GM12878 (cell line): ENCODE measurements around the gene BSND. TPM values are rescaled to one million over a fixed set of nuclear protein-coding genes. Genes with fewer than 3 reads are reported as not detected.

Experiments used
- ATAC-seq: fragments of 200-7000 bp; cut with Tn5 transposase; 3 replicates; pipeline ENCODE4 v1.9.1; 2020; ENCODE audit warnings: mild to moderate bottlenecking, moderate library complexity
- BruUV-seq: library from RNA; stranded (reverse); fragments of 400-500 nt; replicated peaks from 2 replicates; lab custom pipeline; 2021; lab: Mats Ljungman, UMichigan
- CTCF ChIA-PET: fragments of 300-600 bp; sonication (Branson Sonifier 250); formaldehyde crosslinking; extraction: SDS; loops from one replicate; lab custom pipeline; 2021; ENCODE audit warnings: inconsistent platforms; lab: Yijun Ruan, JAX
- POLR2A ChIA-PET: fragments of 350-600 bp; formaldehyde crosslinking; extraction: SDS; loops from one replicate; lab custom pipeline; 2021; ENCODE audit warnings: inconsistent platforms; lab: Charles Lee
- RAD21 ChIA-PET: fragments of 300-600 bp; sonication (Branson Sonifier 250); formaldehyde crosslinking; loops from one replicate; lab custom pipeline; 2023; ENCODE audit warnings: antibody characterized with exemption; ENCODE audit not compliant: unreplicated experiment; lab: Charles Lee
- SMC1A ChIA-PET: fragments of 300-600 bp; sonication (Branson Sonifier 250); formaldehyde crosslinking; loops from one replicate; lab custom pipeline; 2023; ENCODE audit not compliant: unreplicated experiment, uncharacterized antibody; lab: Charles Lee
- DNase-seq: peaks from one replicate; pipeline ENCODE4 v3.0.0-alpha.2; 2011; ENCODE audit warnings: low read depth, low spot score
- FAIRE-seq: peaks from 3 replicates; lab custom pipeline; 2011; peaks lifted over from hg19 to GRCh38; lab: Jason Lieb, UNC
- H2AFZ ChIP-seq: 2 replicates; pipeline ENCODE4 v1.6.0; 2011; ENCODE audit warnings: low read depth, low read length, control low read depth; ENCODE audit not compliant: control insufficient read depth
- H3K27ac ChIP-seq: 2 replicates; pipeline ENCODE4 v1.5.1; 2011; ENCODE audit warnings: control low read depth; ENCODE audit not compliant: control insufficient read depth, insufficient read depth
- H3K27me3 ChIP-seq, 2 experiments: replicated peaks in 1 of 2; 2 replicates each; pipeline versions ENCODE4 v1.6.0 to v1.6.1; 2011; ENCODE audit warnings: low read length in 1 of 2; ENCODE audit not compliant: control insufficient read depth in 2 of 2, insufficient read depth in 2 of 2
- H3K36me3 ChIP-seq, 2 experiments: 2 replicates each; pipeline ENCODE4 v1.5.1; 2011; ENCODE audit warnings: low read length in 1 of 2; ENCODE audit not compliant: control insufficient read depth in 2 of 2, insufficient read depth in 2 of 2
- H3K4me1 ChIP-seq: 2 replicates; pipeline ENCODE4 v1.6.1; 2011; ENCODE audit warnings: mild to moderate bottlenecking, low read length, moderate library complexity, mixed read lengths; ENCODE audit not compliant: control insufficient read depth, insufficient read depth
- H3K4me2 ChIP-seq: 2 replicates; pipeline ENCODE4 v1.6.0; 2011; ENCODE audit warnings: control low read depth; ENCODE audit not compliant: control insufficient read depth, insufficient read depth
- H3K4me3 ChIP-seq: fragments of 200-600 bp; sonication (generic); 2 replicates; pipeline ENCODE4 v1.5.1; 2016
- H3K79me2 ChIP-seq: 2 replicates; pipeline ENCODE4 v1.6.0; 2011; ENCODE audit warnings: low read length; ENCODE audit not compliant: control insufficient read depth, insufficient read depth
- H3K9ac ChIP-seq: 2 replicates; pipeline ENCODE4 v1.8.0; 2011; ENCODE audit warnings: low read length, control low read depth, mixed read lengths; ENCODE audit not compliant: control insufficient read depth, insufficient read depth
- H3K9me3 ChIP-seq: replicated peaks from 3 replicates; pipeline ENCODE4 v1.5.1; 2011; ENCODE audit warnings: mild to moderate bottlenecking, low read length; ENCODE audit not compliant: control insufficient read depth, insufficient read depth
- H4K20me1 ChIP-seq: 2 replicates; pipeline ENCODE4 v1.6.0; 2011; ENCODE audit not compliant: control insufficient read depth, insufficient read depth
- CBFB ChIP-seq: IDR thresholded peaks from 2 replicates; pipeline ENCODE4 v1.6.1; 2016; ENCODE audit warnings: antibody characterized with exemption, low read depth
- CEBPB ChIP-seq, 2 experiments: fragments of 150-350 bp in 1 of 2; IDR thresholded peaks; 2 replicates each; pipeline ENCODE4 v1.6.1; 2012 to 2014; ENCODE audit warnings: low read depth in 2 of 2, low read length in 2 of 2, borderline replicate concordance in 1 of 2, inconsistent platforms in 1 of 2
- EGR1 ChIP-seq, 2 experiments: IDR thresholded peaks; 1 replicate in 1 of 2; 2 replicates in 1 of 2; pipeline ENCODE4 v1.6.1; 2011 to 2012; ENCODE audit warnings: low read depth in 2 of 2, low read length in 2 of 2, borderline replicate concordance in 1 of 2, mild to moderate bottlenecking in 1 of 2, moderate library complexity in 1 of 2
- ETV6 ChIP-seq, 2 experiments: fragments of 450-650 bp in 1 of 2; IDR thresholded peaks in 1 of 2; conservative IDR thresholded peaks in 1 of 2; 2 replicates each; pipeline ENCODE4 v1.6.1; 2014; ENCODE audit warnings: antibody characterized with exemption in 1 of 2, borderline replicate concordance in 1 of 2, low read depth in 1 of 2, mild to moderate bottlenecking in 1 of 2, moderate library complexity in 1 of 2
- HDAC2 ChIP-seq: fragments of 200-600 bp; sonication (generic); IDR thresholded peaks from 2 replicates; pipeline ENCODE4 v1.6.1; 2017
- IKZF2 ChIP-seq, 2 experiments: fragments of 450-650 bp; IDR thresholded peaks; 2 replicates each; pipeline ENCODE4 v1.6.1; 2017; ENCODE audit warnings: mild to moderate bottlenecking in 2 of 2, moderate library complexity in 2 of 2
- MYB ChIP-seq: fragments of 150-350 bp; IDR thresholded peaks from 2 replicates; pipeline ENCODE4 v1.6.1; 2014; ENCODE audit warnings: mild to moderate bottlenecking, low read depth, low read length, borderline replicate concordance
- NR2C2 ChIP-seq: IDR thresholded peaks from 2 replicates; pipeline ENCODE4 v1.6.1; 2011; ENCODE audit warnings: borderline replicate concordance, low read depth; ENCODE audit not compliant: control insufficient read depth, insufficient read length
- PAX8 ChIP-seq: fragments of 450-650 bp; IDR thresholded peaks from 2 replicates; pipeline ENCODE4 v1.6.1; 2017; ENCODE audit warnings: mild to moderate bottlenecking, moderate library complexity
- POLR2A ChIP-seq: IDR thresholded peaks from 2 replicates; pipeline ENCODE4 v1.6.1; 2011; ENCODE audit warnings: low read depth, mild to moderate bottlenecking, low read length
- RELA ChIP-seq: fragments of 450-650 bp; IDR thresholded peaks from 2 replicates; pipeline ENCODE4 v1.8.0; 2014; ENCODE audit warnings: borderline replicate concordance; ENCODE audit not compliant: partially characterized antibody
- TCF3 ChIP-seq: IDR thresholded peaks from 2 replicates; pipeline ENCODE4 v1.6.1; 2012; ENCODE audit warnings: low read depth, mild to moderate bottlenecking, low read length, borderline replicate concordance; ENCODE audit not compliant: insufficient read depth
- WGBS: methylation state at CpG from one replicate; pipeline ENCODE4 v1.1.6; 2016; ENCODE audit warnings: low lambda C conversion rate; ENCODE audit not compliant: insufficient replicate concordance, insufficient coverage; ENCODE audit errors: missing lambda C conversion rate; 5-methylcytosine and 5-hydroxymethylcytosine counted together
- in situ Hi-C: fragments of 300-500 bp; cut with MboI; formaldehyde crosslinking; loops from 9 replicates; pipeline ENCODE4 v1.14.3; 2018; ENCODE audit warnings: mixed read lengths
- intact Hi-C: fragments of 100-400 bp; cut with micrococcal nuclease; formaldehyde crosslinking; loops from one replicate; pipeline ENCODE4 v1.14.2; 2022; ENCODE audit not compliant: unreplicated experiment
- polyA plus RNA-seq, 11 experiments: library from polyadenylated mRNA; depleted of rRNA in 4 of 11; unstranded in 6 of 11; stranded (reverse) in 5 of 11; fragments of >200 nt; fragmentation: Nextera tagmentation in 4 of 11; fragmentation: Illumina TruSeq in 1 of 11; extraction: Ambion mirVana in 4 of 11; extraction: Trizol in 1 of 11; gene quantifications; 1 replicate in 1 of 11; 2 replicates in 10 of 11; pipeline versions ENCODE4 v1.2.1 to v1.2.3, GENCODE V29; 2011 to 2016; ENCODE audit warnings: inconsistent platforms in 2 of 11, missing spikeins in 2 of 11, low read depth in 1 of 11
- total RNA-seq, 4 experiments: library from RNA; depleted of rRNA in 3 of 4; stranded (reverse); fragments of >200 nt in 3 of 4; fragmentation: Illumina TruSeq in 1 of 4; extraction: Trizol in 1 of 4; gene quantifications; 2 replicates each; pipeline versions ENCODE4 v1.2.1 to v1.2.3, GENCODE V29; 2013 to 2021
- TF ChIP-seq, protein P1 (sequence below): fragments of 450-650 bp; IDR thresholded peaks from 2 replicates; pipeline ENCODE4 v1.6.1; 2018; ENCODE audit warnings: mild to moderate bottlenecking, low read depth, moderate library complexity; ENCODE audit not compliant: partially characterized antibody

The BSND gene
- total and polyA plus RNA-seq, 10 of the 15 experiments (the other 5 are each of a cell fraction or from before 2014, with no cell fraction given): not detected

DNA sequence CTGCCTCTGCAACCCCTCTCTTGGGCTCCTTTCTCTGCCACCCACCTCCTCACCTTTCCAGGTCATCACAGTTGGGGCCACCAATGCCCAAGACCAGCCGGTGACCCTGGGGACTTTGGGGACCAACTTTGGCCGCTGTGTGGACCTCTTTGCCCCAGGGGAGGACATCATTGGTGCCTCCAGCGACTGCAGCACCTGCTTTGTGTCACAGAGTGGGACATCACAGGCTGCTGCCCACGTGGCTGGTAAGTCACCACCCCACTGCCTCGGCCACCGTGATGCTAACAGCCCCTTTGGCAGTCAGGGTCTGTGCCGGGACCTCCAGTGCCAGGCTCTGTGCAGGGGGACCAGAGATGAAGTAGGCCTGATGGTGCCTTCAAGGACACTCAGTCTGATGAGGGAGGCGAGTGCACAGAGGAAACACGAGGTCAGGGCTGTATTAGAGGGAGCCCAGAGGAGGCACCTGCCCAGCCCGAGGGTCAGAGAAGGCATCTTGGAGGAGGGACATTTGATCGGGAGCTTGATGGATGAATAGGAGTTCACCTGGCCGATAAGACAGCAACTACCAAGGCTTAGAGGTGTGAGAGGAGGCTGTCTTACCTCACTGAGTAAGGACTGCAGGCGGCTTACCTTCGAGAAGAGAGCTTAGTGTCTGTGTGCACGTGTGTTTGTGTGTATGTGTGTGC is 58.7 kb downstream of the BSND start:
- H3K79me2 ChIP-seq: no peaks in the 10 kb centered on the region
- no peaks in the 10 kb centered on the region for H3K36me3 ChIP-seq
- intact Hi-C loops: no loop called here
- H3K27me3 ChIP-seq: no peaks in the 10 kb centered on the region
- no peaks in the 10 kb centered on the region for H3K4me1 ChIP-seq
- SMC1A ChIA-PET: no interaction called here
- TF ChIP-seq HDAC2: no peak
- TF ChIP-seq CEBPB (IDR thresholded peaks at IDR 0.05; ENCODE audit: borderline replicate concordance in 1 of 2, low read depth in 2 of 2, low read length in 2 of 2): no peak
- TF ChIP-seq EGR1 (IDR thresholded peaks at IDR 0.05; ENCODE audit: borderline replicate concordance in 1 of 2, low read depth in 2 of 2, low read length in 2 of 2): no peak
- no peak for TF ChIP-seq MYB
- TF ChIP-seq PAX8: no peak
- TF ChIP-seq ETV6 (conservative IDR thresholded peaks at IDR 0.05 in 1 of 2, IDR thresholded peaks at IDR 0.05 in 1 of 2; ENCODE audit: borderline replicate concordance in 1 of 2, low read depth in 1 of 2): no peak
- TF ChIP-seq POLR2A: no peak
- TF ChIP-seq IKZF2 (IDR thresholded peaks at IDR 0.05): no peak
- TF ChIP-seq RELA: no peak
- no peak for TF ChIP-seq CBFB
- TF ChIP-seq TCF3: no peak
- TF ChIP-seq, protein P1, sequence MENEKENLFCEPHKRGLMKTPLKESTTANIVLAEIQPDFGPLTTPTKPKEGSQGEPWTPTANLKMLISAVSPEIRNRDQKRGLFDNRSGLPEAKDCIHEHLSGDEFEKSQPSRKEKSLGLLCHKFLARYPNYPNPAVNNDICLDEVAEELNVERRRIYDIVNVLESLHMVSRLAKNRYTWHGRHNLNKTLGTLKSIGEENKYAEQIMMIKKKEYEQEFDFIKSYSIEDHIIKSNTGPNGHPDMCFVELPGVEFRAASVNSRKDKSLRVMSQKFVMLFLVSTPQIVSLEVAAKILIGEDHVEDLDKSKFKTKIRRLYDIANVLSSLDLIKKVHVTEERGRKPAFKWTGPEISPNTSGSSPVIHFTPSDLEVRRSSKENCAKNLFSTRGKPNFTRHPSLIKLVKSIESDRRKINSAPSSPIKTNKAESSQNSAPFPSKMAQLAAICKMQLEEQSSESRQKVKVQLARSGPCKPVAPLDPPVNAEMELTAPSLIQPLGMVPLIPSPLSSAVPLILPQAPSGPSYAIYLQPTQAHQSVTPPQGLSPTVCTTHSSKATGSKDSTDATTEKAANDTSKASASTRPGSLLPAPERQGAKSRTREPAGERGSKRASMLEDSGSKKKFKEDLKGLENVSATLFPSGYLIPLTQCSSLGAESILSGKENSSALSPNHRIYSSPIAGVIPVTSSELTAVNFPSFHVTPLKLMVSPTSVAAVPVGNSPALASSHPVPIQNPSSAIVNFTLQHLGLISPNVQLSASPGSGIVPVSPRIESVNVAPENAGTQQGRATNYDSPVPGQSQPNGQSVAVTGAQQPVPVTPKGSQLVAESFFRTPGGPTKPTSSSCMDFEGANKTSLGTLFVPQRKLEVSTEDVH: no peak
- no peak for TF ChIP-seq NR2C2
- TF ChIP-seq, all 136 proteins: peak for 0
- Histone ChIP-seq H3K4me2 (no peak overlapping the region), H2AFZ (no peak overlapping the region), H3K9ac (no peak overlapping the region), H3K27ac (no peak overlapping the region), H3K4me3 (no peak overlapping the region), H4K20me1 (no peaks in the 10 kb centered on the region), H3K9me3 (no peaks in the 10 kb centered on the region)
- WGBS: 15% methylated on average over 14 of the region's 15 CpGs
- no TSS peak for BruUV-seq
- ATAC-seq: no peak
- CTCF ChIA-PET: no interaction called here
- no peak for FAIRE-seq
- in situ Hi-C loops: no loop called here
- no peak for DNase-seq
- POLR2A ChIA-PET: no interaction called here
- RAD21 ChIA-PET: no interaction called here
